SU-DHL-6 (cell line): Measurements from ENCODE around the gene GNAI2.

Experiments used
- H2AFZ ChIP-seq: fragments of 200-600 bp; sonication (generic); 2 replicates; pipeline ENCODE4 v1.6.1; 2014; ENCODE audit warnings: low read depth, mild to moderate bottlenecking, moderate library complexity, mixed read lengths, antibody characterized with exemption, low read length; ENCODE audit not compliant: severe bottlenecking
- H3F3A ChIP-seq: fragments of 200-600 bp; shearing (Covaris generic); 2 replicates; pipeline ENCODE4 v1.6.0; 2016; ENCODE audit warnings: antibody characterized with exemption, mild to moderate bottlenecking; ENCODE audit not compliant: insufficient read depth
- H3K27ac ChIP-seq: fragments of 200-600 bp; sonication (generic); 2 replicates; pipeline ENCODE4 v1.5.1; 2016; ENCODE audit warnings: low read depth, mild to moderate bottlenecking, low read length, moderate library complexity, mixed read lengths
- H3K27me3 ChIP-seq: fragments of 200-600 bp; sonication (generic), shearing (Covaris generic); 2 replicates; pipeline ENCODE4 v1.6.0; 2014; ENCODE audit warnings: mild to moderate bottlenecking, low read length
- H3K36me3 ChIP-seq: fragments of 200-600 bp; sonication (generic); 2 replicates; pipeline ENCODE4 v1.6.1; 2014; ENCODE audit warnings: mild to moderate bottlenecking, low read length, mixed read lengths
- H3K4me2 ChIP-seq: fragments of 300-600, 200-600 bp; shearing (Covaris generic), sonication (generic); 2 replicates; pipeline ENCODE4 v1.6.0; 2014; ENCODE audit warnings: low read length, low read depth, mild to moderate bottlenecking; ENCODE audit not compliant: poor library complexity, severe bottlenecking
- H3K4me3 ChIP-seq: fragments of 200-600 bp; sonication (generic); 2 replicates; pipeline ENCODE4 v1.5.1; 2014; ENCODE audit warnings: antibody characterized with exemption, low read length, mild to moderate bottlenecking, mixed read lengths; ENCODE audit not compliant: insufficient read depth, poor library complexity, severe bottlenecking
- H3K79me2 ChIP-seq: fragments of 200-600 bp; sonication (generic); 2 replicates; pipeline ENCODE4 v1.6.1; 2014; ENCODE audit warnings: mild to moderate bottlenecking, low read length, moderate library complexity; ENCODE audit not compliant: insufficient read depth
- H3K9ac ChIP-seq: fragments of 200-600 bp; sonication (generic); 2 replicates; pipeline ENCODE4 v1.7.0; 2014; ENCODE audit warnings: mild to moderate bottlenecking, low read length
- H3K9me2 ChIP-seq: fragments of 200-600 bp; sonication (generic); replicated peaks from 2 replicates; pipeline ENCODE4 v1.6.1; 2014; ENCODE audit warnings: low read length; ENCODE audit not compliant: insufficient read depth
- H3K9me3 ChIP-seq: fragments of 200-600 bp; sonication (generic); 2 replicates; pipeline ENCODE4 v1.6.1; 2014; ENCODE audit warnings: low read length, mixed read lengths; ENCODE audit not compliant: insufficient read depth
- H4K20me1 ChIP-seq: fragments of 200-600 bp; sonication (generic); 2 replicates; pipeline ENCODE4 v1.6.1; 2014; ENCODE audit warnings: low read depth, mild to moderate bottlenecking, antibody characterized with exemption, low read length, moderate library complexity, mixed read lengths
- CTCF ChIP-seq: fragments of 200-600 bp; sonication (generic); IDR thresholded peaks from one replicate; pipeline ENCODE4 v1.5.1; 2017; ENCODE audit warnings: antibody characterized with exemption, mild to moderate bottlenecking, low read length, moderate library complexity; ENCODE audit not compliant: insufficient read depth, poor library complexity, severe bottlenecking
- EZH2phosphoT487 ChIP-seq: fragments of 200-600 bp; sonication (generic), shearing (Covaris generic); conservative IDR thresholded peaks from 2 replicates; pipeline ENCODE4 v1.6.1; 2018; ENCODE audit warnings: mild to moderate bottlenecking, antibody characterized with exemption, low read length, moderate library complexity, mixed read lengths

Gene GNAI2

GRCh38 chr3:50272911-50273688 lies 37.1 kb downstream of the GNAI2 start:
- H3F3A ChIP-seq, result no peaks in the 10 kb centered on the region
- no peak overlapping the region for H3K27ac ChIP-seq
- H4K20me1 ChIP-seq, result no peaks in the 10 kb centered on the region
- H3K36me3 ChIP-seq, result no peaks in the 10 kb centered on the region
- H3K27me3 ChIP-seq, result no peaks in the 10 kb centered on the region
- H3K79me2 ChIP-seq, result no peaks in the 10 kb centered on the region
- H3K4me2 ChIP-seq, result peak overlapping the region; percentile 45
- H3K9me3 ChIP-seq, result no peaks in the 10 kb centered on the region
- no peak overlapping the region for H2AFZ ChIP-seq
- H3K4me3 ChIP-seq, result no peak overlapping the region
- no peak overlapping the region for H3K9ac ChIP-seq
- no peaks in the 10 kb centered on the region for H3K9me2 ChIP-seq
- TF ChIP-seq EZH2phosphoT487, result no peak
- TF ChIP-seq CTCF, result peak; percentile 96

DNA sequence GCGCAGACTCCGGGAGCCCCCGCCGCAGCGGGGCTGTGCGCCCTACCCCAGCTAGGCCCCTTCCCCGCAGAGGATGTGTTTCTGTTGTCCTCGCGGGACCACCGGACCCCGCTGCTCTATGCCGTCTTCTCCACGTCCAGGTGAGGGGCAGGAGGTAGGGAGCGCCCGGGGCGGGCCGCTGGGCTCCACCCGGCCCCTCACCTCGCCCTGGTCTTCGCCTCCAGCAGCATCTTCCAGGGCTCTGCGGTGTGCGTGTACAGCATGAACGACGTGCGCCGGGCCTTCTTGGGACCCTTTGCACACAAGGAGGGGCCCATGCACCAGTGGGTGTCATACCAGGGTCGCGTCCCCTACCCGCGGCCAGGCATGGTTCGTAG lies 37.7 kb downstream of the GNAI2 start:
- Histone ChIP-seq H3K4me3 (no peak overlapping the region), H3K27me3 (no peaks in the 10 kb centered on the region)

DNA sequence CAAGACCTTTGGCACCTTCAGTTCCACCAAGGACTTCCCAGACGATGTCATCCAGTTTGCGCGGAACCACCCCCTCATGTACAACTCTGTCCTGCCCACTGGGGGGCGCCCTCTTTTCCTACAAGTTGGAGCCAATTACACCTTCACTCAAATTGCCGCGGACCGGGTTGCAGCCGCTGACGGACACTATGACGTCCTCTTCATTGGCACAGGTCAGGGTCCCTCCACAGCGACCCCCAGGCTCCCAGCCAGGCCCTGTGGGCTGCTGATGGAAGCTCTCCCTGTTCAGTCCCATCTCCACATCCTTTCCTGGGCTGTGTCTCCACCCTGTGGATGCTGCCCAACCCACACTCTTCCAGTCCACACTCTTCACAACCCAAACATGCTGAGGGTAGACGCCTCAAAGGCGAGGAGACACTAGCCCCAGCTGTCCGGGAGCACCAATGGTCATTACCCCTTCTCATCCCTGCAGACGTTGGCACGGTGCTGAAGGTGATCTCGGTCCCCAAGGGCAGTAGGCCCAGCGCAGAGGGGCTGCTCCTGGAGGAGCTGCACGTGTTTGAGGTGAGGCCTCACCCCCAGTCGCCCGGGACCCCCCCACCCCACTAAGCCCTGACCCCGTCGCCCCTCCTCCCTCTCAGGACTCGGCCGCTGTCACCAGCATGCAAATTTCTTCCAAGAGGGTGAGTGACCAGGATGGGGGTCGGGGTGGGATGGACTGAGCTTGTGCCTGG lies 38.5 kb downstream of the GNAI2 start:
- Histone ChIP-seq H3K79me2 (no peaks in the 10 kb centered on the region), H3K27ac (no peak overlapping the region), H3K36me3 (no peaks in the 10 kb centered on the region), H3F3A (no peaks in the 10 kb centered on the region), H4K20me1 (no peaks in the 10 kb centered on the region), H3K4me3 (no peak overlapping the region), H3K9ac (no peak overlapping the region), H3K27me3 (no peaks in the 10 kb centered on the region), H3K4me2 (no peak overlapping the region), H2AFZ (no peak overlapping the region), H3K9me3 (no peaks in the 10 kb centered on the region), H3K9me2 (no peaks in the 10 kb centered on the region)
- TF ChIP-seq CTCF (peak; percentile 88), EZH2phosphoT487 (no peak)

More for the DNA sequence above, 37.7 kb downstream of the GNAI2 start:
- H3K4me2 ChIP-seq, result no peak overlapping the region
- H3F3A ChIP-seq, result no peaks in the 10 kb centered on the region
- no peak overlapping the region for H2AFZ ChIP-seq
- H3K36me3 ChIP-seq, result no peaks in the 10 kb centered on the region
- H3K9me3 ChIP-seq, result no peaks in the 10 kb centered on the region
- no peak overlapping the region for H3K27ac ChIP-seq
- no peak for TF ChIP-seq CTCF
- H3K79me2 ChIP-seq, result no peaks in the 10 kb centered on the region
- no peaks in the 10 kb centered on the region for H3K9me2 ChIP-seq
- no peaks in the 10 kb centered on the region for H4K20me1 ChIP-seq
- H3K9ac ChIP-seq, result no peak overlapping the region
